K562 (cell line): ENCODE measurements around the gene STXBP6. TPM values are rescaled to one million over a fixed set of nuclear protein-coding genes. Genes with fewer than 3 reads are reported as not detected.

Experiments
- ATAC-seq: fragments of 200-7000 bp; cut with Tn5 transposase; 3 replicates; pipeline ENCODE4 v1.9.1; 2020; ENCODE audit warnings: moderate library complexity
- BruUV-seq: library from RNA; stranded (reverse); fragments of 400-500 nt; replicated peaks from 2 replicates; lab custom pipeline; 2021; lab: Mats Ljungman, UMichigan
- CTCF ChIA-PET: fragments of 300-600 bp; formaldehyde crosslinking; extraction: SDS; loops from one replicate; lab custom pipeline; 2021; ENCODE audit warnings: low intra/inter-chr PET ratio; lab: Yijun Ruan, JAX
- POLR2A ChIA-PET: fragments of 300-600, 350-650 bp; sonication (Branson Sonifier 250); formaldehyde crosslinking; extraction: SDS; loops from one replicate; lab custom pipeline; 2021; ENCODE audit warnings: antibody characterized with exemption, inconsistent platforms; lab: Yijun Ruan, JAX
- DNase-seq, 4 experiments: peaks; one replicate each; pipeline versions ENCODE4 v3.0.0 to v3.0.0-alpha.2; 2011 to 2018; ENCODE audit warnings: low spot score in 3 of 4, mixed read lengths in 3 of 4; ENCODE audit errors: extremely low read depth in 1 of 4
- FAIRE-seq: peaks from 2 replicates; lab custom pipeline; 2011; peaks lifted over from hg19 to GRCh38; lab: Jason Lieb, UNC
- H2AFZ ChIP-seq: 2 replicates; pipeline ENCODE4 v1.6.0; 2011; ENCODE audit warnings: low read depth, low read length, control low read depth, inconsistent platforms
- H3K27ac ChIP-seq: fragments of 200-600 bp; 3 replicates; pipeline ENCODE4 v1.8.0; 2011; ENCODE audit warnings: low read depth, mild to moderate bottlenecking, control low read depth, inconsistent platforms, low read length, moderate library complexity, mixed read lengths; ENCODE audit errors: extremely low read depth
- H3K27me3 ChIP-seq, 2 experiments: fragments of 300-600 bp in 1 of 2; 2 replicates in 1 of 2; 3 replicates in 1 of 2; pipeline versions ENCODE4 v1.6.0 to v1.8.0; 2011; ENCODE audit warnings: inconsistent platforms in 2 of 2, low read length in 2 of 2, mild to moderate bottlenecking in 1 of 2, mixed read lengths in 1 of 2, moderate library complexity in 1 of 2; ENCODE audit not compliant: control insufficient read depth in 2 of 2, insufficient read depth in 2 of 2
- H3K36me3 ChIP-seq: fragments of 300-600 bp; 3 replicates; pipeline ENCODE4 v1.8.0; 2011; ENCODE audit warnings: mild to moderate bottlenecking, low read length, inconsistent platforms; ENCODE audit not compliant: control insufficient read depth, insufficient read depth
- H3K4me1 ChIP-seq, 2 experiments: fragments of 200-600 bp in 1 of 2; replicated peaks in 1 of 2; 2 replicates in 1 of 2; 3 replicates in 1 of 2; pipeline versions ENCODE4 v1.5.1 to v1.8.0; 2011; ENCODE audit warnings: inconsistent platforms in 2 of 2, low read length in 2 of 2, mild to moderate bottlenecking in 1 of 2, mixed read lengths in 1 of 2, moderate library complexity in 1 of 2; ENCODE audit not compliant: control insufficient read depth in 2 of 2, insufficient read depth in 2 of 2
- H3K4me2 ChIP-seq: 2 replicates; pipeline ENCODE4 v1.6.1; 2011; ENCODE audit warnings: low read length, control low read depth, inconsistent platforms, mixed read lengths; ENCODE audit not compliant: insufficient read depth
- H3K4me3 ChIP-seq: fragments of 200-600 bp; sonication (generic), shearing (Covaris generic); 2 replicates; pipeline ENCODE4 v1.5.1; 2016; ENCODE audit warnings: control low read depth, inconsistent platforms
- H3K79me2 ChIP-seq: fragments of 200-600 bp; 3 replicates; pipeline ENCODE4 v1.8.0; 2011; ENCODE audit warnings: low read length, inconsistent platforms; ENCODE audit not compliant: control insufficient read depth, insufficient read depth
- H3K9ac ChIP-seq, 2 experiments: 2 replicates each; pipeline versions ENCODE4 v1.6.0 to v1.6.1; 2011; ENCODE audit warnings: low read depth in 2 of 2, low read length in 2 of 2, control low read depth in 1 of 2, inconsistent platforms in 1 of 2, mild to moderate bottlenecking in 1 of 2, mixed read lengths in 1 of 2; ENCODE audit not compliant: insufficient read depth in 1 of 2
- H3K9me1 ChIP-seq: one replicate; pipeline ENCODE4 v1.6.0; 2011; ENCODE audit warnings: inconsistent platforms, mild to moderate bottlenecking, low read length, moderate library complexity; ENCODE audit not compliant: control insufficient read depth, insufficient read depth
- H3K9me3 ChIP-seq: replicated peaks from 2 replicates; pipeline ENCODE4 v1.5.1; 2011; ENCODE audit warnings: low read depth, low read length, inconsistent platforms; ENCODE audit not compliant: control insufficient read depth, insufficient read depth
- H4K20me1 ChIP-seq: replicated peaks from 2 replicates; pipeline ENCODE4 v1.6.1; 2011; ENCODE audit warnings: low read length, inconsistent platforms, mixed read lengths; ENCODE audit not compliant: control insufficient read depth, insufficient read depth
- EGR1 ChIP-seq: fragments of 450-650 bp; conservative IDR thresholded peaks from 2 replicates; pipeline ENCODE4 v1.6.1; 2017; ENCODE audit warnings: mild to moderate bottlenecking
- NCOR1 ChIP-seq: fragments of 450-650 bp; IDR thresholded peaks from 2 replicates; pipeline ENCODE4 v1.6.1; 2016; ENCODE audit warnings: mild to moderate bottlenecking, moderate library complexity
- NFATC3 ChIP-seq: fragments of 450-650 bp; IDR thresholded peaks from 2 replicates; pipeline ENCODE4 v1.6.1; 2017; ENCODE audit warnings: mild to moderate bottlenecking
- RREB1 ChIP-seq: fragments of 250-450 bp; sonication (Bioruptor Pico); IDR thresholded peaks from 2 replicates; pipeline ENCODE4 v1.4.0; 2020
- THRB ChIP-seq: fragments of 450-650 bp; formaldehyde crosslinking; conservative IDR thresholded peaks from 2 replicates; pipeline ENCODE4 v1.4.0; 2022; ENCODE audit warnings: mild to moderate bottlenecking, missing genetic modification characterization
- YBX1 ChIP-seq: fragments of 450-650 bp; IDR thresholded peaks from 2 replicates; pipeline ENCODE4 v1.7.1; 2016; ENCODE audit warnings: mild to moderate bottlenecking
- ZBTB8A ChIP-seq: fragments of 450-650 bp; IDR thresholded peaks from 2 replicates; pipeline ENCODE4 v1.6.1; 2018; ENCODE audit warnings: mild to moderate bottlenecking, moderate library complexity; ENCODE audit not compliant: partially characterized antibody
- ZNF12 ChIP-seq: sonication (generic); formaldehyde crosslinking; IDR thresholded peaks from 2 replicates; pipeline ENCODE4 v1.4.0; 2020; ENCODE audit warnings: mild to moderate bottlenecking, missing genetic modification reagents
- ZNF699 ChIP-seq: fragments of 250-450 bp; sonication (Bioruptor Pico); IDR thresholded peaks from 2 replicates; pipeline ENCODE4 v1.8.0; 2021; ENCODE audit warnings: mild to moderate bottlenecking, moderate library complexity; ENCODE audit not compliant: insufficient replicate concordance
- WGBS: fragments of 100-300 bp; shearing (Covaris generic); methylation state at CpG from one replicate; pipeline ENCODE4 v1.1.6; 2016; ENCODE audit warnings: low coverage, mixed read lengths; ENCODE audit not compliant: insufficient coverage; ENCODE audit errors: missing lambda C conversion rate; 5-methylcytosine and 5-hydroxymethylcytosine counted together
- in situ Hi-C: fragments of 300-500 bp; cut with MboI; formaldehyde crosslinking; loops from 4 replicates; pipeline ENCODE4 v1.15.0; 2018; ENCODE audit warnings: inconsistent platforms, mixed read lengths
- intact Hi-C: fragments of 100-400 bp; cut with micrococcal nuclease; formaldehyde crosslinking; loops from 2 replicates; pipeline ENCODE4 v1.14.2; 2022
- polyA plus RNA-seq, 8 experiments: library from polyadenylated mRNA; depleted of rRNA in 4 of 8; stranded (reverse) in 5 of 8; unstranded in 3 of 8; fragments of >200 nt; fragmentation: Nextera tagmentation in 2 of 8; fragmentation: Illumina TruSeq in 1 of 8; extraction: Ambion mirVana in 2 of 8; extraction: Trizol in 1 of 8; gene quantifications; 2 replicates each; pipeline versions ENCODE4 v1.2.1 to v1.2.3, GENCODE V29; 2011 to 2014; ENCODE audit warnings: inconsistent platforms in 1 of 8, missing spikeins in 1 of 8
- total RNA-seq, 7 experiments: library from RNA; depleted of rRNA in 6 of 7; stranded (reverse); fragments of >200 nt in 6 of 7; fragmentation: Illumina TruSeq in 2 of 7; extraction: Trizol in 2 of 7; gene quantifications; 2 replicates each; pipeline versions ENCODE4 v1.2.1 to v1.2.3, GENCODE V29; 2011 to 2021; ENCODE audit warnings: low replicate concordance in 1 of 7
- TF ChIP-seq, protein P1 (sequence below): fragments of 250-450 bp; sonication (Bioruptor Pico); IDR thresholded peaks from 2 replicates; pipeline ENCODE4 v1.5.0; 2020; ENCODE audit warnings: mild to moderate bottlenecking, borderline replicate concordance

Gene STXBP6
- total and polyA plus RNA-seq, 9 of the 15 experiments (the other 6 are each of a cell fraction or from before 2014, with no cell fraction given): 0.27 to 0.89 (median 0.59) TPM

GRCh38 chr14:24952851-24953666, 96.9 kb downstream of the STXBP6 start (continued):
- TF ChIP-seq THRB (no peak), YBX1 (no peak), EGR1 (peak; percentile 51; the same call in 1 of the 2 replicates)

DNA sequence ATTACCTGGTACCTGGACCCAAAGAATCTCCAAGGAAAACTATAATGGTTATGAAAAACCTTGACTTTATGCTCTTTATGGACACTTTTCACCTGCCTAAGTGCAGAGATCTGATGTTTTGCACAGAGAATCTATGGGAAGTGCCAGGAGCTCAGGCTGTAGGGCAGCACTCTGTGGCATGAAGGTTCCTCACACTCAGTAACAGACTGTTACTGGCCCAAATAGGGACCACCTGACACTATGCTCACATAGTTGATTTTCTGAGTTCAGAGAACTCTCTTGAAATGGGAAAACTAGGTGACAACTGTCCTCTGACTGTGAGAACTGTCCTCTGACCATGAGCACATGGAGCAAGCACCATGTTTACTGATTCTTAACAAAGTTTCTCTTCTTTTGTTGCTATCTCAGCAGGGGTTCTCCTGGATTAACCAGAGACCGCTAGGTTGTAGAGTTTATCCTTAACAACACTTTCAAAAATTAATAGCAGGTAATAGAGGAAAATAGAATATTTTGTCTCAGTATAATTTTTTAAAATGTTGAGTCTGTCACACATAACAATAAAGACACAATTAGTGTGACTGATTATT, 101.6 kb downstream of the STXBP6 start:
- Histone ChIP-seq H3K9me3 (no peaks in the 10 kb centered on the region), H3K9me1 (no peaks in the 10 kb centered on the region), H3K9ac (no peak overlapping the region), H3K36me3 (no peaks in the 10 kb centered on the region), H2AFZ (no peak overlapping the region), H3K4me2 (no peak overlapping the region), H3K4me3 (no peak overlapping the region), H3K27me3 (no peaks in the 10 kb centered on the region), H3K79me2 (no peaks in the 10 kb centered on the region), H4K20me1 (no peaks in the 10 kb centered on the region), H3K27ac (no peak overlapping the region), H3K4me1 (no peaks in the 10 kb centered on the region)
- no TSS peak for BruUV-seq
- DNase-seq (no peak), ATAC-seq (no peak), FAIRE-seq (no peak)
- POLR2A ChIA-PET: no interaction called here
- 17% methylated on average over 1 of the region's 1 CpG for WGBS
- in situ Hi-C loops (no loop called here), intact Hi-C loops (no loop called here)
- CTCF ChIA-PET: no interaction called here
- no peak for TF ChIP-seq ZNF699 (CRISPR knock-in tag)
- no peak for TF ChIP-seq NFATC3
- no peak for TF ChIP-seq NCOR1
- no peak for TF ChIP-seq ZNF12
- no peak for TF ChIP-seq RREB1 (CRISPR knock-in tag)
- TF ChIP-seq, protein P1, sequence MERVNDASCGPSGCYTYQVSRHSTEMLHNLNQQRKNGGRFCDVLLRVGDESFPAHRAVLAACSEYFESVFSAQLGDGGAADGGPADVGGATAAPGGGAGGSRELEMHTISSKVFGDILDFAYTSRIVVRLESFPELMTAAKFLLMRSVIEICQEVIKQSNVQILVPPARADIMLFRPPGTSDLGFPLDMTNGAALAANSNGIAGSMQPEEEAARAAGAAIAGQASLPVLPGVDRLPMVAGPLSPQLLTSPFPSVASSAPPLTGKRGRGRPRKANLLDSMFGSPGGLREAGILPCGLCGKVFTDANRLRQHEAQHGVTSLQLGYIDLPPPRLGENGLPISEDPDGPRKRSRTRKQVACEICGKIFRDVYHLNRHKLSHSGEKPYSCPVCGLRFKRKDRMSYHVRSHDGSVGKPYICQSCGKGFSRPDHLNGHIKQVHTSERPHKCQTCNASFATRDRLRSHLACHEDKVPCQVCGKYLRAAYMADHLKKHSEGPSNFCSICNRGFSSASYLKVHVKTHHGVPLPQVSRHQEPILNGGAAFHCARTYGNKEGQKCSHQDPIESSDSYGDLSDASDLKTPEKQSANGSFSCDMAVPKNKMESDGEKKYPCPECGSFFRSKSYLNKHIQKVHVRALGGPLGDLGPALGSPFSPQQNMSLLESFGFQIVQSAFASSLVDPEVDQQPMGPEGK (CRISPR knock-in tag): no peak
- no peak for TF ChIP-seq ZBTB8A
